NB4 (cell line): ENCODE measurements around the gene PCLO.

ENCODE experiments used
- POLR2A ChIP-seq: IDR thresholded peaks from 2 replicates; pipeline ENCODE4 v1.6.1; 2011; ENCODE audit warnings: mild to moderate bottlenecking; ENCODE audit not compliant: insufficient read length; ENCODE audit errors: extremely low read depth
- TF ChIP-seq, protein P1 (sequence below): IDR thresholded peaks from one replicate; pipeline ENCODE4 v1.5.1; 2012; ENCODE audit warnings: low read depth, low read length
- TF ChIP-seq, protein P2 (sequence below): IDR thresholded peaks from 2 replicates; pipeline ENCODE4 v1.6.1; 2011; ENCODE audit warnings: low read depth, low read length

DNA sequence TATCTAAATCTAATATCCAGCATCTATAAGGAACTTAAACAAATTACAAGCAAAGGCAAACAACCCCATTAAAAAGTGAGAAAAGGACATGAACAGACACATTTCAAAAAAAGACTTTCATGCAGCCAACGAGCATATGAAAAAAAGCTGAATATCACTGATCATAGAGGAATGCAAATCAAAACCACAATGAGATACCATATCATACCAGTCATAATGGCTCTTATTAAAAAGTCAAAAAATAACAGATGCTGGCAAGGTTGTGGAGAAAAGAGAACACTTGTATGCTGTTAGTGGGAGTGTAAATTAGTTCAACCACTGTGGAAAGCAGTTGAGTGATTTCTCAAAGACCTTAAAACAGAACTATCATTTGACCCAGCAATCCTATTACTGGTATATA lies 384.7 kb downstream of the PCLO start:
- TF ChIP-seq, protein P1, sequence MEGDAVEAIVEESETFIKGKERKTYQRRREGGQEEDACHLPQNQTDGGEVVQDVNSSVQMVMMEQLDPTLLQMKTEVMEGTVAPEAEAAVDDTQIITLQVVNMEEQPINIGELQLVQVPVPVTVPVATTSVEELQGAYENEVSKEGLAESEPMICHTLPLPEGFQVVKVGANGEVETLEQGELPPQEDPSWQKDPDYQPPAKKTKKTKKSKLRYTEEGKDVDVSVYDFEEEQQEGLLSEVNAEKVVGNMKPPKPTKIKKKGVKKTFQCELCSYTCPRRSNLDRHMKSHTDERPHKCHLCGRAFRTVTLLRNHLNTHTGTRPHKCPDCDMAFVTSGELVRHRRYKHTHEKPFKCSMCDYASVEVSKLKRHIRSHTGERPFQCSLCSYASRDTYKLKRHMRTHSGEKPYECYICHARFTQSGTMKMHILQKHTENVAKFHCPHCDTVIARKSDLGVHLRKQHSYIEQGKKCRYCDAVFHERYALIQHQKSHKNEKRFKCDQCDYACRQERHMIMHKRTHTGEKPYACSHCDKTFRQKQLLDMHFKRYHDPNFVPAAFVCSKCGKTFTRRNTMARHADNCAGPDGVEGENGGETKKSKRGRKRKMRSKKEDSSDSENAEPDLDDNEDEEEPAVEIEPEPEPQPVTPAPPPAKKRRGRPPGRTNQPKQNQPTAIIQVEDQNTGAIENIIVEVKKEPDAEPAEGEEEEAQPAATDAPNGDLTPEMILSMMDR: no peak
- no peak for TF ChIP-seq POLR2A
- TF ChIP-seq, protein P2, sequence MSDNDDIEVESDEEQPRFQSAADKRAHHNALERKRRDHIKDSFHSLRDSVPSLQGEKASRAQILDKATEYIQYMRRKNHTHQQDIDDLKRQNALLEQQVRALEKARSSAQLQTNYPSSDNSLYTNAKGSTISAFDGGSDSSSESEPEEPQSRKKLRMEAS: no peak
